Measurements from ENCODE around the gene PRLHR. TPM values are rescaled to one million over a fixed set of nuclear protein-coding genes. Genes with fewer than 3 reads are reported as not detected.

Gene PRLHR
- not detected in 2 replicates for total RNA-seq

GRCh38 chr10:118595598-118596425 lies at the start of gene PRLHR:
PRLHR (minus strand) TSS chr10:118595648; CDS start chr10:118595244, 404 bp downstream.

Other genes with a start within 250 kb of the PRLHR start
- gene CACUL1, start 159.3 kb upstream of the PRLHR start, total RNA-seq: 28.1 and 34.6 TPM in 2 replicates